GM12892 (cell line): Measurements from ENCODE around the gene LACTB.

ENCODE experiments used
- POLR2A ChIP-seq: IDR thresholded peaks from 2 replicates; pipeline ENCODE4 v1.6.1; 2011; ENCODE audit warnings: low read depth, low read length, control low read depth
- TAF1 ChIP-seq: IDR thresholded peaks from 2 replicates; pipeline ENCODE4 v1.6.1; 2011; ENCODE audit warnings: low read depth, mild to moderate bottlenecking, control low read depth, low read length, borderline replicate concordance

GRCh38 chr15:63172851-63173451, 51.3 kb downstream of the LACTB start:
- TF ChIP-seq POLR2A: no peak
- TF ChIP-seq TAF1: no peak
